Fibroblast of lung (primary cell): ENCODE data around the gene YIPF6. TPM values are rescaled to one million over a fixed set of nuclear protein-coding genes. Genes with fewer than 3 reads are reported as not detected.
"Not testable (repeated sequence)": the region's sequence is repeated elsewhere in the genome, so short reads cannot be mapped to it uniquely, and the experiment has no call there.

Source experiments
- DNase-seq, 2 donors: peaks; one replicate each; pipeline versions ENCODE4 v3.0.0 to v3.0.0-alpha.2; 2010; ENCODE audit warnings: low read depth in 2 of 2
- H2AFZ ChIP-seq: 2 replicates; pipeline ENCODE4 v1.5.1; 2012; ENCODE audit warnings: low read length, control low read depth, inconsistent platforms
- H3K27ac ChIP-seq: 2 replicates; pipeline ENCODE4 v1.5.1; 2011; ENCODE audit warnings: low read length, control low read depth; ENCODE audit not compliant: insufficient read depth
- H3K27me3 ChIP-seq: 2 replicates; pipeline ENCODE4 v1.5.1; 2011; ENCODE audit warnings: mild to moderate bottlenecking, low read length; ENCODE audit not compliant: control insufficient read depth, insufficient read depth
- H3K36me3 ChIP-seq: 2 replicates; pipeline ENCODE4 v1.5.1; 2011; ENCODE audit warnings: low read length; ENCODE audit not compliant: control insufficient read depth, insufficient read depth
- H3K4me1 ChIP-seq: 2 replicates; pipeline ENCODE4 v1.5.1; 2011; ENCODE audit warnings: low read length; ENCODE audit not compliant: control insufficient read depth, insufficient read depth; ENCODE audit errors: extremely low read depth
- H3K4me2 ChIP-seq: 2 replicates; pipeline ENCODE4 v1.5.1; 2011; ENCODE audit warnings: low read length, control low read depth; ENCODE audit not compliant: insufficient read depth; ENCODE audit errors: extremely low read depth
- H3K4me3 ChIP-seq, 4 experiments: fragments of 200-600 bp in 1 of 4; sonication (generic) in 1 of 4; replicated peaks in 1 of 4; 2 replicates each; pipeline ENCODE4 v1.5.1; 2011 to 2016; ENCODE audit warnings: low read length in 4 of 4, low read depth in 3 of 4, mild to moderate bottlenecking in 3 of 4, control low read depth in 2 of 4, inconsistent platforms in 1 of 4, mixed read lengths in 1 of 4; ENCODE audit not compliant: insufficient read depth in 1 of 4; ENCODE audit errors: control extremely low read depth in 1 of 4
- H3K79me2 ChIP-seq: 2 replicates; pipeline ENCODE4 v1.5.1; 2012; ENCODE audit warnings: mild to moderate bottlenecking, low read length, inconsistent platforms; ENCODE audit not compliant: control insufficient read depth, insufficient read depth
- H3K9ac ChIP-seq: 2 replicates; pipeline ENCODE4 v1.5.1; 2011; ENCODE audit warnings: mild to moderate bottlenecking, low read length, control low read depth; ENCODE audit not compliant: insufficient read depth
- H3K9me3 ChIP-seq: 2 replicates; pipeline ENCODE4 v1.5.1; 2012; ENCODE audit warnings: low read depth, low read length; ENCODE audit not compliant: control insufficient read depth, insufficient read depth
- H4K20me1 ChIP-seq: 2 replicates; pipeline ENCODE4 v1.5.1; 2011; ENCODE audit warnings: low read length; ENCODE audit not compliant: control insufficient read depth, insufficient read depth; ENCODE audit errors: extremely low read depth
- EZH2 ChIP-seq: IDR thresholded peaks from 2 replicates; pipeline ENCODE4 v1.5.1; 2012; ENCODE audit warnings: low read length, control low read depth, mild to moderate bottlenecking; ENCODE audit errors: missing control alignments
- polyA plus RNA-seq, 2 donors: library from polyadenylated mRNA; depleted of rRNA in 1 of 2; stranded (reverse) in 1 of 2; unstranded in 1 of 2; fragments of >200 nt; gene quantifications; 2 replicates each; pipeline ENCODE4 v1.2.1, GENCODE V29; 2011 to 2012; ENCODE audit warnings: missing spikeins in 1 of 2
- total RNA-seq: library from RNA; depleted of rRNA; stranded (reverse); fragments of >200 nt; gene quantifications from 2 replicates; pipeline ENCODE4 v1.2.1, GENCODE V29; 2014
- TF ChIP-seq, protein P1 (sequence below), 2 donors: IDR thresholded peaks in 1 of 2; conservative IDR thresholded peaks in 1 of 2; 1 replicate in 1 of 2; 2 replicates in 1 of 2; pipeline ENCODE4 v1.5.1; 2011 to 2012; ENCODE audit warnings: low read length in 2 of 2, control low read depth in 1 of 2, inconsistent platforms in 1 of 2, low read depth in 1 of 2, mild to moderate bottlenecking in 1 of 2

Gene YIPF6
- total and polyA plus RNA-seq, 2 donors (not counting 1 experiment from before 2014, with no cell fraction given): 25.8 to 28.7 TPM

DNA sequence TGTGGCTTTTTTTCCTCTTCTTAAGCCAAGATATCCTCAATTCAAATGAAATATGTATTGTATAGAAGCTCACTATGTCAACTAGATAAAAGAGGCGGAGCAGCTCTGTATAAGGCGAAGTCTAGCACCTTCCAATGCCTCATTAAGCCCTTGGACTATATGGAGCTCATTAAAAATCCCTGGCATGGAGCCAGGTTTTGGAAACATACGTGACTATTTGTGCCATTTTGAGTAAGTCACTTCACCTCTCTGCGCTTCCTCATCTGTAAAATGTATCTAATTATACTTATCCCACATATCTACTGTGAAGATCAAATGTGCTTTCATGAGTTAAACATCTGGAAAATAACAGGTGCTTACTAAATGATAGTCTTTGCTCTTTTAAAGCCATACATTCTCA is 57.2 kb downstream of the YIPF6 start:
- no peak overlapping the region for H3K4me3 ChIP-seq
- no peaks in the 10 kb centered on the region for H3K4me1 ChIP-seq
- no peak overlapping the region for H2AFZ ChIP-seq
- H3K27ac ChIP-seq: no peak overlapping the region
- H3K27me3 ChIP-seq: no peaks in the 10 kb centered on the region
- no peak for TF ChIP-seq EZH2
- TF ChIP-seq, protein P1, sequence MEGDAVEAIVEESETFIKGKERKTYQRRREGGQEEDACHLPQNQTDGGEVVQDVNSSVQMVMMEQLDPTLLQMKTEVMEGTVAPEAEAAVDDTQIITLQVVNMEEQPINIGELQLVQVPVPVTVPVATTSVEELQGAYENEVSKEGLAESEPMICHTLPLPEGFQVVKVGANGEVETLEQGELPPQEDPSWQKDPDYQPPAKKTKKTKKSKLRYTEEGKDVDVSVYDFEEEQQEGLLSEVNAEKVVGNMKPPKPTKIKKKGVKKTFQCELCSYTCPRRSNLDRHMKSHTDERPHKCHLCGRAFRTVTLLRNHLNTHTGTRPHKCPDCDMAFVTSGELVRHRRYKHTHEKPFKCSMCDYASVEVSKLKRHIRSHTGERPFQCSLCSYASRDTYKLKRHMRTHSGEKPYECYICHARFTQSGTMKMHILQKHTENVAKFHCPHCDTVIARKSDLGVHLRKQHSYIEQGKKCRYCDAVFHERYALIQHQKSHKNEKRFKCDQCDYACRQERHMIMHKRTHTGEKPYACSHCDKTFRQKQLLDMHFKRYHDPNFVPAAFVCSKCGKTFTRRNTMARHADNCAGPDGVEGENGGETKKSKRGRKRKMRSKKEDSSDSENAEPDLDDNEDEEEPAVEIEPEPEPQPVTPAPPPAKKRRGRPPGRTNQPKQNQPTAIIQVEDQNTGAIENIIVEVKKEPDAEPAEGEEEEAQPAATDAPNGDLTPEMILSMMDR (conservative IDR thresholded peaks at IDR 0.05 in 1 of 2, IDR thresholded peaks at IDR 0.05 in 1 of 2; ENCODE audit: low read depth in 1 of 2, low read length in 2 of 2): no peak
- H3K9ac ChIP-seq: no peak overlapping the region
- no peak overlapping the region for H3K4me2 ChIP-seq
- H3K9me3 ChIP-seq: no peaks in the 10 kb centered on the region
- no peaks in the 10 kb centered on the region for H3K36me3 ChIP-seq
- no peak for DNase-seq
- H4K20me1 ChIP-seq: no peaks in the 10 kb centered on the region
- no peaks in the 10 kb centered on the region for H3K79me2 ChIP-seq

DNA sequence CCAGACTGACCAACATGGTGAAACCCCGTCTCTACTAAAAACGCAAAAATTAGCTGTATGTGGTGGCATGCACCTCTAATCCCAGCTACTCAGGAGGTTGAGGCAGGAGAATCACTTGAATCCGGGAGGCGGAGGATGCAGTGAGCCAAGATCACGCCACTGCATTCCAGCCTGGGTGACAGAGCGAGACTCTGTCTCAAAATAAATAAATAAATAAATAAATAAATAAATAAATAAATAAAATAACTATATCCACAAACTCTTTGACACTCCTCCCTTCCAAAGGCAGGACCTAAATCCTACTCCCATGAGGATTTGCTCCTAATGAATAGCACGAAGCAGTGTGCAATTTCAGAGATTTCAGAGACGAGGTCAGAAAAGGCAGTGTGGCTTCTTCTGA is 58.3 kb downstream of the YIPF6 start:
- not testable (repeated sequence) for H3K79me2 ChIP-seq, H3K36me3 ChIP-seq, H4K20me1 ChIP-seq, H3K27me3 ChIP-seq, H3K9ac ChIP-seq, DNase-seq, H3K4me3 ChIP-seq, H2AFZ ChIP-seq, H3K4me2 ChIP-seq, H3K9me3 ChIP-seq, H3K27ac ChIP-seq, H3K4me1 ChIP-seq

DNA sequence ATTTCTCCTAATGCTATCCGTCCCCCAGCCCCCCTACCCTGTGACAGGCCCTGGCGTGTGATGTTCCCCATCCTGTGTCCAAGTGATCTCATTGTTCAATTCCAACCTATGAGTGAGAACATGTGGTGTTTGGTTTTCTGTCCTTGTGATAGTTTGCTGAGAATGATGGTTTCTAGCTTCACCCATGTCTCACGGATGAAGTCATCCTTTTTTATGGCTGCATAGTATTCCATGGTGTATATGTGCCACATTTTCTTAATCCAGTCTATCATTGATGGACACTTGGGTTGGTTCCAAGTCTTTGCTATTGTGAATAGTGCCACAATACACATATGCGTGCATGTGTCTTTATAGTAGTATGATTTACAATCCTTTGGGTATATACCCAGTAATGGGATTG is 61.1 kb downstream of the YIPF6 start:
- H3K9me3 ChIP-seq, H3K4me3 ChIP-seq, H3K4me1 ChIP-seq, H3K27me3 ChIP-seq, DNase-seq, H3K4me2 ChIP-seq, H4K20me1 ChIP-seq, H2AFZ ChIP-seq, H3K9ac ChIP-seq, H3K79me2 ChIP-seq, H3K27ac ChIP-seq, H3K36me3 ChIP-seq: not testable (repeated sequence)

DNA sequence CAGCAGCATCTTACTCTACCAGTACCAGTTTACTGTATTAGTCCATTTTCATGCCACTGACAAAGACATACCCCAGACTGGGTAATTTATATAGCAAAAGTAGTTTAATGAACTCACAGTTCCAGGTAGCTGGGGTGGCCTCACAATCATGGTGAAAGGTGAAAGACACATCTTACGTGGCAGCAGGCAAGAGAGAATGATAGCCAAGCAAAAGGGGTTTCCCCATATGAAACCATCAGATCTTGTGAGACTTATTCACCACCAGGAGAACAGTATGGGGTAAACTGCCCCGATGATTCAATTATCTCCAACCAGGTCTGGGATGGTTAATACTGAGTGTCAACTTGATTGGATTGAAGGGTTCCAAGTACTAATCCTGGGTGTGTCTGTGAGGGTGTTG is 69.3 kb downstream of the YIPF6 start:
- TF ChIP-seq EZH2: no peak
- TF ChIP-seq, protein P1 (conservative IDR thresholded peaks at IDR 0.05 in 1 of 2, IDR thresholded peaks at IDR 0.05 in 1 of 2; ENCODE audit: low read depth in 1 of 2, low read length in 2 of 2): no peak

More for the DNA sequence above, 69.3 kb downstream of the YIPF6 start:
- no peaks in the 10 kb centered on the region for H3K27me3 ChIP-seq
- no peak overlapping the region for H2AFZ ChIP-seq
- H3K4me2 ChIP-seq: no peak overlapping the region
- no peaks in the 10 kb centered on the region for H3K4me1 ChIP-seq
- H3K79me2 ChIP-seq: no peaks in the 10 kb centered on the region
- no peak overlapping the region for H3K27ac ChIP-seq
- H4K20me1 ChIP-seq: no peaks in the 10 kb centered on the region
- no peak for DNase-seq
- H3K9me3 ChIP-seq: no peaks in the 10 kb centered on the region
- no peak overlapping the region for H3K9ac ChIP-seq
- H3K4me3 ChIP-seq: no peak overlapping the region
- H3K36me3 ChIP-seq: no peaks in the 10 kb centered on the region
